ENCODE results near the gene ETV7.

DNA sequence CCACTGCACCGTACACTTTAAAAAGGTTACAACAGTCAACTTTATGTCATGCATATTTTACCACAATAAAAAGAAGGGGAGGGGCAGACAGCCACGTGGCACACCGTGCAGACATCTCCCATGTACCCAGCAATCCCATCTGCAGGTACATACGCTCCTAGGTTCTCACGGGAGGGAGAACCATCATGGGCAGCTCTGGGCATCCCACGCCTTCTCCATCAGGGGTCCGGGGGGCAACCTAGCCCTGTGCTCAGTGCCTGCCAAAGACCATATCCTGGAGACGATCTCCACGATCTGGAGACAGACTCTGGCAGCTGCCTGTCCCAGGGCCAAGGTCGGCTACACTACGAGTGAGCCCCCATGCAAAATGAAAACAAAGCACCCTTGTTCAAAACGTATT lies 48.3 kb downstream of the ETV7 start:
- no peak for TF ChIP-seq CTCF (conservative IDR thresholded peaks at IDR 0.05; ENCODE audit: low read length)
- no peak for TF ChIP-seq EZH2phosphoT487 (IDR thresholded peaks at IDR 0.05; ENCODE audit: borderline replicate concordance)

All from Loucy (cell line).